Right atrium auricular region (tissue), 2 donors: ENCODE measurements around the gene POLR2H. TPM values are rescaled to one million over a fixed set of nuclear protein-coding genes. Genes with fewer than 3 reads are reported as not detected.
A peak's percentile ranks its signal among the peaks of the same experiment; 100 is the strongest.

Experiments
- DNase-seq: peaks from one replicate; pipeline ENCODE4 v3.0.0-alpha.2; 2019; ENCODE audit warnings: low spot score
- H3K27ac ChIP-seq, 2 donors: fragments of 200-600 bp; sonication (generic); 1 replicate in 1 of 2; 2 replicates in 1 of 2; pipeline ENCODE4 v1.5.1; 2016 to 2019
- H3K27me3 ChIP-seq, 2 donors: fragments of 200-600 bp; sonication (generic); one replicate each; pipeline versions ENCODE4 v1.5.1 to v1.6.0; 2017 to 2019
- H3K36me3 ChIP-seq: fragments of 200-600 bp; sonication (generic); one replicate; pipeline ENCODE4 v1.5.1; 2016
- H3K4me1 ChIP-seq, 2 donors: fragments of 200-600 bp; sonication (generic); one replicate each; pipeline versions ENCODE4 v1.5.1 to v1.6.0; 2017 to 2019
- H3K4me3 ChIP-seq, 2 donors: fragments of 200-600 bp; sonication (generic); 1 replicate in 1 of 2; 2 replicates in 1 of 2; pipeline ENCODE4 v1.5.1; 2017 to 2019; ENCODE audit warnings: mild to moderate bottlenecking in 1 of 2, moderate library complexity in 1 of 2
- H3K9me3 ChIP-seq, 2 donors: fragments of 200-600 bp; sonication (generic); one replicate each; pipeline ENCODE4 v1.5.1; 2019
- CTCF ChIP-seq, 2 donors: fragments of 200-600 bp; sonication (generic); IDR thresholded peaks; one replicate each; pipeline ENCODE4 v1.5.1; 2019; ENCODE audit warnings: antibody characterized with exemption in 2 of 2
- total RNA-seq, 2 donors: library from RNA; depleted of rRNA; stranded (reverse); fragments of >200 nt; gene quantifications; one replicate each; pipeline ENCODE4 v1.1.0, GENCODE V29; 2016

Gene POLR2H
- total RNA-seq, 2 donors from 2014 or later: 26.8 to 35.5 TPM

GRCh38 chr3:184409331-184409926 lies 47.9 kb downstream of the POLR2H start:
- H3K4me3 ChIP-seq: no peak overlapping the region
- H3K9me3 ChIP-seq: peaks cover 0 to 4% of the 10 kb centered on the region in 2 donors
- no peak for DNase-seq
- no peak overlapping the region for H3K27ac ChIP-seq
- H3K27me3 ChIP-seq: no peaks in the 10 kb centered on the region
- no peak for TF ChIP-seq CTCF (IDR thresholded peaks at IDR 0.05)
- no peaks in the 10 kb centered on the region for H3K36me3 ChIP-seq
- no peaks in the 10 kb centered on the region for H3K4me1 ChIP-seq

GRCh38 chr3:184409946-184410500 lies 48.5 kb downstream of the POLR2H start:
- no peak overlapping the region for H3K4me3 ChIP-seq
- no peak for DNase-seq
- H3K9me3 ChIP-seq: peaks cover 0 to 4% of the 10 kb centered on the region in 2 donors
- no peak for TF ChIP-seq CTCF (IDR thresholded peaks at IDR 0.05)
- H3K36me3 ChIP-seq: no peaks in the 10 kb centered on the region
- H3K27me3 ChIP-seq: no peaks in the 10 kb centered on the region
- H3K4me1 ChIP-seq: no peaks in the 10 kb centered on the region
- H3K27ac ChIP-seq: no peak overlapping the region

DNA sequence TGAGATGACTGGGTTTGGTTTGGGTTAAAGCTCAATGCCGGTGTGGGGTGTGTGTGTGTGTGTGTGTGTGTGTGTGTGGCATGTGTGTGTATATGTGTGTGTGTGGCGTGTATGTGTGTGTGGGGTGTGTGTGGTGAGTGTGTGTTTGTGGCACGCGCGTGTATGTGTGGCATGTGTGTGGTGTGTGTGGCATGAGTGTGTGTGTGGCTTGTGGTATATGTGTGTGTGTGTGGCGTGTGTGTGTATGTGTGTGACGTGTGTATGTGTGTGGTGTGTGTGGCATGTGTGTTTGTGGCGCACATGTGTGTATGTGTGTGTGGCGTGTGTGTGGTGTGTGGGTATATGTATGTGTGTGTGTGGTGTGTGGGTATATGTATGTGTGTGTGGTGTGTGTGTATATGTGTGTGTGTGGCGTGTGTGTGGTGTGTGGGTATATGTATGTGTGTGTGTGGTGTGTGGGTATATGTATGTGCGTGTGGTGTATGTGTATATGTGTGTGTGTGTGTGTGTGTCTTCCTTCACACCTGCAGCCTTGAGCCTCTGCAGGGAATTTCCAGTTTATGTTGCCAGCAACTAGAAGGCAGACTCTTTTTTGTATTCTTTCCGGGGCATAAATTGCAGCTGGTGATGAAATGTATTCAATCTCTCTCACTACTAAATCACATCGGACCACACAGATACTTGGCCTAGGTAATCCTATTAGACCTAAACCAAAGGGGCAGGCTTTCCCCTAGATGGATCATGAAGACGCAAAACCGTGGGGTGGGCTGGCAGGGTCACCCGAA lies 53.1 kb downstream of the POLR2H start:
- no peak for DNase-seq
- H3K4me1 ChIP-seq: no peaks in the 10 kb centered on the region
- H3K27me3 ChIP-seq: no peaks in the 10 kb centered on the region

GRCh38 chr3:184415203-184415490 lies 53.6 kb downstream of the POLR2H start:
- no peak for TF ChIP-seq CTCF (IDR thresholded peaks at IDR 0.05)
- no peaks in the 10 kb centered on the region for H3K27me3 ChIP-seq
- no peaks in the 10 kb centered on the region for H3K4me1 ChIP-seq
- peaks cover 0 to 4% of the 10 kb centered on the region in 2 donors for H3K9me3 ChIP-seq
- H3K4me3 ChIP-seq: no peak overlapping the region
- H3K36me3 ChIP-seq: no peaks in the 10 kb centered on the region
- H3K27ac ChIP-seq: no peak overlapping the region
- DNase-seq: no peak

More for the DNA sequence above, 53.1 kb downstream of the POLR2H start:
- Histone ChIP-seq H3K27ac (no peak overlapping the region), H3K36me3 (no peaks in the 10 kb centered on the region), H3K9me3 (peaks cover 0 to 4% of the 10 kb centered on the region in 2 donors), H3K4me3 (no peak overlapping the region)
- TF ChIP-seq CTCF (IDR thresholded peaks at IDR 0.05): no peak

- DNase-seq: no peak
- Histone ChIP-seq H3K4me1 (no peaks in the 10 kb centered on the region), H3K9me3 (peaks cover 0 to 3% of the 10 kb centered on the region in 2 donors), H3K27ac (no peak overlapping the region), H3K4me3 (no peak overlapping the region), H3K27me3 (no peaks in the 10 kb centered on the region), H3K36me3 (no peaks in the 10 kb centered on the region)
- TF ChIP-seq CTCF (IDR thresholded peaks at IDR 0.05): peak; percentile 70 to 82
These were observed 56.3 kb downstream of the POLR2H start for GRCh38 chr3:184417619-184418327.

Other genes with a start within 250 kb of the POLR2H start
- 10 to 100 TPM; 19.6 to 24.3 TPM for gene EIF2B5, start 226.4 kb upstream of the POLR2H start, total RNA-seq
- 10 to 100 TPM; 43.5 to 66.1 TPM for gene DVL3, start 206.3 kb upstream of the POLR2H start, total RNA-seq
- gene AP2M1, start 186.9 kb upstream of the POLR2H start, total RNA-seq: 100 to 1,000 TPM; 183 to 235 TPM
- gene ABCF3, start 175.5 kb upstream of the POLR2H start, total RNA-seq: 10 to 100 TPM; 42.8 to 47.9 TPM
- not detected for gene VWA5B2, start 132.1 kb upstream of the POLR2H start, total RNA-seq
- gene ALG3, start 112.7 kb upstream of the POLR2H start, total RNA-seq: 10 to 100 TPM; 50.6 to 50.8 TPM
- 1 to 10 TPM; 2.1 TPM for gene EEF1AKMT4, start 112.0 kb upstream of the POLR2H start, total RNA-seq
- gene CAMK2N2, start 100.2 kb upstream of the POLR2H start, total RNA-seq: not detected
- 1 to 10 TPM in 1 of 2 donors, not detected in 1; 1.6 TPM for gene ECE2, start 85.7 kb upstream of the POLR2H start, total RNA-seq
- gene PSMD2, start 62.5 kb upstream of the POLR2H start, total RNA-seq: 100 to 1,000 TPM; 213 to 259 TPM
- gene EIF4G1, start 47.1 kb upstream of the POLR2H start, total RNA-seq: 100 to 1,000 TPM; 270 to 276 TPM
- gene FAM131A, start 24.1 kb upstream of the POLR2H start, total RNA-seq: 10 to 100 TPM; 33.7 to 45.8 TPM
- gene CLCN2, start 105 bp upstream of the POLR2H start, total RNA-seq: 1 to 10 TPM; 1.3 to 2.7 TPM
- under 1 TPM in 1 of 2 donors, not detected in 1; 0.55 TPM for gene THPO, start 16.5 kb downstream of the POLR2H start, total RNA-seq
- 10 to 100 TPM in 1 of 2 donors, 1 to 10 TPM in 1; 7.0 to 13.4 TPM for gene CHRD, start 18.3 kb downstream of the POLR2H start, total RNA-seq
- gene EPHB3, start 200.1 kb downstream of the POLR2H start, total RNA-seq: 1 to 10 TPM; 2.1 to 5.1 TPM